Measurements from ENCODE around the gene P2RY6.

Gene P2RY6

GRCh38 chr11:73338279-73338678 is 66.1 kb downstream of the P2RY6 start:
- TF ChIP-seq GATA3 (IDR thresholded peaks at IDR 0.05; ENCODE audit: low read depth, low read length) (no peak), GATA2 (IDR thresholded peaks at IDR 0.05; ENCODE audit: low read depth, low read length) (no peak)

DNA sequence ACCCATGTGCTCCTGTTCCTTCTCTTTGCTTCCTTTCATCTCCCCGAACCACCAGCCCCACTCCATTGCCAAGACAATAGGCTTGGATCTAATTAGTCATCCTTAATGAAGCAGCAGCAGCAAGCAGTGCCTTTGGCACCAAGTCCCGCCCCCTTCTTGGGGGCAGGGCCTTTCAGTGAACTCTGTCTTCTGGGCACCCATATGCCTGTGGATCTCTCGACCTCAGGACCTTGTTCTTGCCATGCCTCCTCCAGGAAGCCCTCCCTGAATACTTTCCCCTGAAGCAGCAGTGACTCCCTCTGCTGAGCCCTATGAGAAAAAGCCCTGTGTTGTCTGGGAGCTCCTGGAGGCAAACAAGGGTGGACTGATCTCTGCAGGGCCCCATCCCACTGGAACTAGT is 68.0 kb downstream of the P2RY6 start:
- TF ChIP-seq GATA3 (IDR thresholded peaks at IDR 0.05; ENCODE audit: low read depth, low read length) = no peak
- TF ChIP-seq GATA2 (IDR thresholded peaks at IDR 0.05; ENCODE audit: low read depth, low read length) = no peak

- TF ChIP-seq GATA2 (IDR thresholded peaks at IDR 0.05; ENCODE audit: low read depth, low read length) (no peak), GATA3 (IDR thresholded peaks at IDR 0.05; ENCODE audit: low read depth, low read length) (no peak)
Observed at GRCh38 chr11:73342633-73343032, 70.5 kb downstream of the P2RY6 start.

GRCh38 chr11:73343076-73343873 is 71.1 kb downstream of the P2RY6 start:
- TF ChIP-seq GATA2 (IDR thresholded peaks at IDR 0.05; ENCODE audit: low read depth, low read length) = no peak
- TF ChIP-seq GATA3 (IDR thresholded peaks at IDR 0.05; ENCODE audit: low read depth, low read length) = no peak

- TF ChIP-seq GATA2 (IDR thresholded peaks at IDR 0.05; ENCODE audit: low read depth, low read length) = no peak
- no peak for TF ChIP-seq GATA3 (IDR thresholded peaks at IDR 0.05; ENCODE audit: low read depth, low read length)
Observed at GRCh38 chr11:73344191-73344607, 72.1 kb downstream of the P2RY6 start.

- no peak for TF ChIP-seq GATA2 (IDR thresholded peaks at IDR 0.05; ENCODE audit: low read depth, low read length)
- no peak for TF ChIP-seq GATA3 (IDR thresholded peaks at IDR 0.05; ENCODE audit: low read depth, low read length)
Observed at GRCh38 chr11:73345481-73346160, 73.5 kb downstream of the P2RY6 start.

DNA sequence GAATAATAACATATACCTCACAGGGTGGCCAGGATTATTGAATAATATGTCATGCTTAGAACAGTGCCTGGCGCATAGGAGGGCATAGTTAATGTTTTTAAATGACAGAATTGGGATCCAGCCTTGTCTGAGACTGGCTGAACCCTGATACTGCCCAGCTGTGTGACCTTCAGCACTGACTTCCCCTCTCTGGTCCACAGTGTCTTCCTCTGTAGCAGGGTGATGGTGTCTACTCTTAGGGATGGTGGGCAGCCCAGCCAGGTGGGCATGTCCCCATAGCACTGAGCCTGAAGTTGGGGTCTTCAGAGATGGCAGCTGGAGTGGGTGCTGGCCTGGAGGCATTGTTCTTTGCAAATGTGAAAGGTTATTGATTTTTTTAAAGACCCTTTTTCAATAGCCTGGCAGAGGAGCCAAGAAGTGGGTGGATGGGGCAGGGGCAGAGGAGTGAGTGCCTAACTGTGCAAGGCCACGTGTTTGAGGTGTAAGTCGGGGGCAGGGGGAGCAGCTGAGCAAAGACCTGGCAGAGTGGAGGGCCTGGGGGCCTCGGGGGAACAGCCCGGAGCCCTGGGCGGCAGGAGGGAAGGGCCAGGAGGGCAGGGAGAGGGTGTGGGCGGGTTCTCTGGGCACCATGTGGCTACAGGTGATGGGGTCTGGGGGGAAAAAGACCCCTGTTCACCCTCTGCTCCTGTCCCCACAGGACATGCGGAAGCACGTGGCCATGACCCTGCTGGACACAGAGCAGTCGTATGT is 74.2 kb downstream of the P2RY6 start:
- TF ChIP-seq GATA2 (IDR thresholded peaks at IDR 0.05; ENCODE audit: low read depth, low read length) (no peak), GATA3 (IDR thresholded peaks at IDR 0.05; ENCODE audit: low read depth, low read length) (no peak)

GRCh38 chr11:73347067-73347466 is 74.9 kb downstream of the P2RY6 start:
- TF ChIP-seq GATA2 (IDR thresholded peaks at IDR 0.05; ENCODE audit: low read depth, low read length) = no peak

Measured in SH-SY5Y (cell line).